NCI-H1930 (cell line): ENCODE results near the gene RHOJ.
"Not testable (repeated sequence)": the region's sequence is repeated elsewhere in the genome, so short reads cannot be mapped to it uniquely, and the experiment has no call there.

Source experiments
- DNase-seq, 2 experiments: peaks; one replicate each; lab custom pipeline; 2025; lab: John Stamatoyannopoulos, UW

The RHOJ gene

GRCh38 chr14:63268771-63269170 lies 64.5 kb downstream of the RHOJ start:
- no peak for DNase-seq

GRCh38 chr14:63269561-63270225 lies 65.5 kb downstream of the RHOJ start:
- no peak for DNase-seq

- DNase-seq = no peak
Measured at GRCh38 chr14:63273129-63273528, 68.9 kb downstream of the RHOJ start.

- DNase-seq = no peak
Measured at GRCh38 chr14:63273717-63274655, 69.7 kb downstream of the RHOJ start.

GRCh38 chr14:63275611-63276010 lies 71.4 kb downstream of the RHOJ start:
- no peak for DNase-seq

GRCh38 chr14:63276016-63276415 lies 71.8 kb downstream of the RHOJ start:
- DNase-seq = no peak

- peak in 1 of 2 experiments; percentile 37 for DNase-seq
Measured at GRCh38 chr14:63276492-63277342, 72.5 kb downstream of the RHOJ start.

- no peak for DNase-seq
Measured at GRCh38 chr14:63277591-63278183, 73.4 kb downstream of the RHOJ start.

GRCh38 chr14:63279933-63280332 lies 75.7 kb downstream of the RHOJ start:
- DNase-seq = not testable (repeated sequence)

GRCh38 chr14:63282997-63283883 lies 79.0 kb downstream of the RHOJ start:
- no peak for DNase-seq

- DNase-seq = no peak
Measured at GRCh38 chr14:63283884-63284248, 79.6 kb downstream of the RHOJ start.

- peak in 1 of 2 experiments; percentile 71 for DNase-seq
Measured at GRCh38 chr14:63286071-63286470, 81.8 kb downstream of the RHOJ start.

GRCh38 chr14:63287666-63288483 lies 83.6 kb downstream of the RHOJ start:
- DNase-seq = no peak

- no peak for DNase-seq
Measured at GRCh38 chr14:63288853-63289252, 84.6 kb downstream of the RHOJ start.

- DNase-seq = no peak
Measured at GRCh38 chr14:63290741-63291430, 86.6 kb downstream of the RHOJ start.

- no peak for DNase-seq
Measured at GRCh38 chr14:63292805-63293204, 88.6 kb downstream of the RHOJ start.

GRCh38 chr14:63295231-63295685 lies 91.0 kb downstream of the RHOJ start:
- no peak for DNase-seq

- no peak for DNase-seq
Measured at GRCh38 chr14:63296060-63296563, 91.9 kb downstream of the RHOJ start.
